Uterus (tissue), 2 donors: ENCODE results near the gene SACM1L.

ENCODE experiments used
- CTCF ChIP-seq, 4 experiments: fragments of 200-600 bp in 2 of 4; fragments of 450-650 bp in 2 of 4; sonication (generic) in 2 of 4; IDR thresholded peaks; one replicate each; pipeline ENCODE4 v1.5.1; 2016 to 2019; ENCODE audit warnings: antibody characterized with exemption in 4 of 4, mild to moderate bottlenecking in 2 of 4, moderate library complexity in 1 of 4
- POLR2A ChIP-seq, 2 donors: fragments of 450-650 bp; IDR thresholded peaks; one replicate each; pipeline ENCODE4 v1.6.1; 2016; ENCODE audit warnings: antibody characterized with exemption in 2 of 2, mild to moderate bottlenecking in 1 of 2, moderate library complexity in 1 of 2

GRCh38 chr3:45739991-45740390 is 50.8 kb downstream of the SACM1L start:
- TF ChIP-seq POLR2A (IDR thresholded peaks at IDR 0.05) (no peak), CTCF (IDR thresholded peaks at IDR 0.05) (no peak)
